Peyer's patch (tissue), 4 donors: ENCODE data around the gene TRIM5.

Experiments used
- POLR2A ChIP-seq, 2 donors: fragments of 450-650 bp; IDR thresholded peaks; one replicate each; pipeline ENCODE4 v1.5.1; 2017; ENCODE audit warnings: antibody characterized with exemption in 2 of 2, mild to moderate bottlenecking in 2 of 2, moderate library complexity in 2 of 2
- TF ChIP-seq, protein P1 (sequence below), 6 experiments: fragments of 450-650 bp in 4 of 6; fragments of 200-600 bp in 2 of 6; sonication (generic) in 1 of 6; IDR thresholded peaks; one replicate each; pipeline ENCODE4 v1.5.1; 2017 to 2019; ENCODE audit warnings: antibody characterized with exemption in 6 of 6, mild to moderate bottlenecking in 3 of 6, moderate library complexity in 1 of 6

DNA sequence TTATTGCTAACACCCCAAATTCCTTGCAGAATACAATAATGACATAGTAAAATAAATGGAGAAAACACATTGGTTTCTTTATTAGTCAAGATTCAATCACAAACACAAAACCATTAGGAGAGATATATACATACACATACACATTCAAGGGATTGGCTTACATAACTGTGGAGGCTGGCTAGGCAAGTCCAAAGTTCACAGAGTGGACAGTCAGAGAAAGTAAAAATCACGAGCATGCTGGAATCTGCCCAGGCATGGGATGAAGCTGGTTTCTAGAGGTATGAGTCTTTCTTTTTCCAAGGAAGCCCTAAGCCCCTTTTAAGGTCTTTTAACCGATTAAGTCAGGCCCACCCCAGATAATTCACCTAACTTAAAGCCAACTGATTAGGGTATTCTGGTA, 37.7 kb upstream of the TRIM5 start:
- TF ChIP-seq, protein P1, sequence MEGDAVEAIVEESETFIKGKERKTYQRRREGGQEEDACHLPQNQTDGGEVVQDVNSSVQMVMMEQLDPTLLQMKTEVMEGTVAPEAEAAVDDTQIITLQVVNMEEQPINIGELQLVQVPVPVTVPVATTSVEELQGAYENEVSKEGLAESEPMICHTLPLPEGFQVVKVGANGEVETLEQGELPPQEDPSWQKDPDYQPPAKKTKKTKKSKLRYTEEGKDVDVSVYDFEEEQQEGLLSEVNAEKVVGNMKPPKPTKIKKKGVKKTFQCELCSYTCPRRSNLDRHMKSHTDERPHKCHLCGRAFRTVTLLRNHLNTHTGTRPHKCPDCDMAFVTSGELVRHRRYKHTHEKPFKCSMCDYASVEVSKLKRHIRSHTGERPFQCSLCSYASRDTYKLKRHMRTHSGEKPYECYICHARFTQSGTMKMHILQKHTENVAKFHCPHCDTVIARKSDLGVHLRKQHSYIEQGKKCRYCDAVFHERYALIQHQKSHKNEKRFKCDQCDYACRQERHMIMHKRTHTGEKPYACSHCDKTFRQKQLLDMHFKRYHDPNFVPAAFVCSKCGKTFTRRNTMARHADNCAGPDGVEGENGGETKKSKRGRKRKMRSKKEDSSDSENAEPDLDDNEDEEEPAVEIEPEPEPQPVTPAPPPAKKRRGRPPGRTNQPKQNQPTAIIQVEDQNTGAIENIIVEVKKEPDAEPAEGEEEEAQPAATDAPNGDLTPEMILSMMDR (IDR thresholded peaks at IDR 0.05): no peak
- no peak for TF ChIP-seq POLR2A (IDR thresholded peaks at IDR 0.05)
